Measurements from ENCODE around the gene PCDH10. TPM values are rescaled to one million over a fixed set of nuclear protein-coding genes. Genes with fewer than 3 reads are reported as not detected.

PCDH10 gene
- total and polyA plus RNA-seq, 2 of the 8 experiments (the other 6 are each of a cell fraction or from before 2014, with no cell fraction given): 2.2 to 10.0 TPM

DNA sequence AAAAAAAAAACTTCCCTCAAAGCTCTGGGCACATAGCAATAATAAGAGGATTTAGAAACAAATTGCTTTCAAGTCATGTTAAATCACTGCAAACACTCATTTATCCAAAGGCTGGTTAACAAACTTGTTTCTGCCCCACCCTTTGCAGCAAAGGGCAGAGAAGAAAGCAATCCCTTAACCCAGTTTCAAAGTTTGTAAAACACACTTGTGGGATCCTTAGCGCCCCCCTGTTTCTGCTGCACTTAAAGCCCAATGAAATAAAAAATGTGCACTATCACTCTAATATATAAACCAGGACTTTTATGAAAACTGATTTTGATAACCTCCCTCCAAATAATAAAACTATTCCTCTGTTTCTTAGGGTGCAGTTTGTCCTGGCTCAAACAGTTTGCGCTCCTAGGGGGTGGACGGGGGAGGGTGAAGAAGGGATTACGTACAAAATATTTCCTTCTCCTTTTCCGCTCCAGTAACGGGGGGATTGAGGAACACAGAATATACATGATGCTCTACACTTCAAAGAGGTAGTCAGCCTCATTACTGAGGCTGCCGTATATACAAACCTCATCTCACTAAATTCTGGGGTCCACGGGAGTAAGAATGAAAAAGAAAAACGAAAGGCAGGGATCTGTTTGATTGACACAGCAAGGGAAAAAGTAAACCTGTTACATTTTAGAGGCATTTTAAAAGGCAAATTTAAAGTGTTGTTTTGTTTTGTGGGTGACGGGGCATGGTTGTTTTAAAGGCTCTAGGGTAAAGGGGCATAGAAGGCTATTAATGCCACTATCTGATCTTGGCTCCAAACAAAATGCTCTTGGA is 3.1 kb upstream of the PCDH10 start:
- ChIA-PET CTCF (ENCODE audit: partially characterized antibody) (interaction anchor here (0.5 to 3.0 kb wide), 52 partner anchors 8 to 1790 kb away, joined by 3 to 11 read pairs (median 4); no protein-coding TSS in a partner anchor), POLR2A (ENCODE audit: partially characterized antibody) (interaction anchor here (1.2 kb wide), 1 partner anchor 14 kb away, joined by 5 read pairs; no protein-coding TSS in a partner anchor)
- 29% methylated on average over 10 of the region's 10 CpGs; no CpG with 5 or more reads in 1 of the 2 experiments for WGBS, 2 experiments (ENCODE audit: extremely low coverage in 1 of 2, insufficient coverage in 1 of 2, insufficient read length in 1 of 2, insufficient replicate concordance in 2 of 2, low coverage in 1 of 2, low lambda C conversion rate in 2 of 2, missing lambda C conversion rate in 1 of 2)
- TF ChIP-seq EZH2 (IDR thresholded peaks at IDR 0.05; ENCODE audit: low read depth, low read length, severe bottlenecking) (no peak), FOSL1 (IDR thresholded peaks at IDR 0.05; ENCODE audit: insufficient read depth, low read depth, low read length) (no peak), ASH2L (IDR thresholded peaks at IDR 0.05; ENCODE audit: low read length) (peak; percentile 8)
- TF ChIP-seq, protein P1, sequence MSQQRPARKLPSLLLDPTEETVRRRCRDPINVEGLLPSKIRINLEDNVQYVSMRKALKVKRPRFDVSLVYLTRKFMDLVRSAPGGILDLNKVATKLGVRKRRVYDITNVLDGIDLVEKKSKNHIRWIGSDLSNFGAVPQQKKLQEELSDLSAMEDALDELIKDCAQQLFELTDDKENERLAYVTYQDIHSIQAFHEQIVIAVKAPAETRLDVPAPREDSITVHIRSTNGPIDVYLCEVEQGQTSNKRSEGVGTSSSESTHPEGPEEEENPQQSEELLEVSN (IDR thresholded peaks at IDR 0.05): no peak
- TF ChIP-seq, protein P2, sequence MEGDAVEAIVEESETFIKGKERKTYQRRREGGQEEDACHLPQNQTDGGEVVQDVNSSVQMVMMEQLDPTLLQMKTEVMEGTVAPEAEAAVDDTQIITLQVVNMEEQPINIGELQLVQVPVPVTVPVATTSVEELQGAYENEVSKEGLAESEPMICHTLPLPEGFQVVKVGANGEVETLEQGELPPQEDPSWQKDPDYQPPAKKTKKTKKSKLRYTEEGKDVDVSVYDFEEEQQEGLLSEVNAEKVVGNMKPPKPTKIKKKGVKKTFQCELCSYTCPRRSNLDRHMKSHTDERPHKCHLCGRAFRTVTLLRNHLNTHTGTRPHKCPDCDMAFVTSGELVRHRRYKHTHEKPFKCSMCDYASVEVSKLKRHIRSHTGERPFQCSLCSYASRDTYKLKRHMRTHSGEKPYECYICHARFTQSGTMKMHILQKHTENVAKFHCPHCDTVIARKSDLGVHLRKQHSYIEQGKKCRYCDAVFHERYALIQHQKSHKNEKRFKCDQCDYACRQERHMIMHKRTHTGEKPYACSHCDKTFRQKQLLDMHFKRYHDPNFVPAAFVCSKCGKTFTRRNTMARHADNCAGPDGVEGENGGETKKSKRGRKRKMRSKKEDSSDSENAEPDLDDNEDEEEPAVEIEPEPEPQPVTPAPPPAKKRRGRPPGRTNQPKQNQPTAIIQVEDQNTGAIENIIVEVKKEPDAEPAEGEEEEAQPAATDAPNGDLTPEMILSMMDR (IDR thresholded peaks at IDR 0.05; ENCODE audit: control extremely low read depth in 1 of 3, insufficient read depth in 1 of 3, low read depth in 1 of 3, low read length in 3 of 3): no peak
- Histone ChIP-seq H3K36me3 (ENCODE audit: control insufficient read depth in 2 of 4, insufficient read depth in 4 of 4, low read length in 3 of 4) (no peaks in the 10 kb centered on the region), H2BK5ac (ENCODE audit: low read depth, low read length) (no peak overlapping the region), H3K23ac (ENCODE audit: insufficient read length) (no peak overlapping the region), H3K27ac (ENCODE audit: low read depth, low read length) (no peak overlapping the region), H4K8ac (ENCODE audit: extremely low read depth, insufficient read depth, low read length) (no peak overlapping the region), H3K9me3 (ENCODE audit: insufficient read depth in 2 of 2, low read depth in 1 of 2, low read length in 1 of 2) (no peaks in the 10 kb centered on the region), H3K56ac (replicated peaks; ENCODE audit: insufficient read length, low read depth, low read length) (peak overlapping the region; percentile 10), H2AK5ac (ENCODE audit: low read depth, low read length) (no peak overlapping the region), H3K79me1 (ENCODE audit: low read depth, low read length) (no peaks in the 10 kb centered on the region), H3K4ac (replicated peaks; ENCODE audit: insufficient read length, low read depth, low read length) (no peak overlapping the region), H4K91ac (replicated peaks; ENCODE audit: insufficient read length, low read length) (no peak overlapping the region), H3K4me2 (ENCODE audit: insufficient read depth in 1 of 2, low read depth in 2 of 2, low read length in 2 of 2) (peak overlapping the region; percentile 99), H2BK20ac (ENCODE audit: low read length) (no peak overlapping the region), H3K4me3 (ENCODE audit: extremely low read depth in 1 of 4, insufficient read depth in 2 of 4, low read depth in 3 of 4, low read length in 4 of 4) (peak overlapping the region; percentile 25 to 67 (median 37); a peak in 6 of 8 replicates), H3K23me2 (ENCODE audit: low read depth, low read length) (peaks cover 38% of the 10 kb centered on the region), H3K14ac (ENCODE audit: insufficient read length) (no peak overlapping the region), H3K18ac (ENCODE audit: extremely low read depth, low read length) (no peak overlapping the region), H4K5ac (ENCODE audit: insufficient read length, low read depth, low read length) (no peak overlapping the region), H2AFZ (ENCODE audit: low read length) (no peak overlapping the region), H2BK12ac (ENCODE audit: low read depth, low read length) (no peak overlapping the region), H3K9ac (replicated peaks in 1 of 4; ENCODE audit: extremely low read depth in 1 of 4, low read depth in 3 of 4, low read length in 3 of 4) (no peak overlapping the region), H3K79me2 (ENCODE audit: control insufficient read depth in 1 of 2, insufficient read depth in 2 of 2, low read length in 2 of 2) (no peaks in the 10 kb centered on the region), H2BK120ac (replicated peaks; ENCODE audit: low read depth, low read length) (no peak overlapping the region), H4K20me1 (replicated peaks in 1 of 2; ENCODE audit: control insufficient read depth in 1 of 2, insufficient read depth in 2 of 2, low read length in 2 of 2) (peaks cover 0 to 5% of the 10 kb centered on the region in 2 experiments), H2BK15ac (ENCODE audit: low read length) (no peak overlapping the region), H3K27me3 (replicated peaks in 1 of 4; ENCODE audit: control insufficient read depth in 3 of 4, extremely low read depth in 1 of 4, insufficient read depth in 3 of 4, low read length in 3 of 4) (peaks cover 22 to 40% (median 39%) of the 10 kb centered on the region in 4 experiments; a peak in 6 of 7 replicates), H3K4me1 (replicated peaks in 1 of 4; ENCODE audit: control insufficient read depth in 3 of 4, insufficient read depth in 4 of 4, low read length in 3 of 4) (peaks cover 0 to 11% (median 9%) of the 10 kb centered on the region in 4 experiments; a peak in 6 of 7 replicates)
- FAIRE-seq: no peak
- DNase-seq (ENCODE audit: low read depth in 1 of 2, low spot score in 2 of 2): no peak

Data from H1 (cell line).